ENCODE results near the gene CGB7.

CGB7 gene

GRCh38 chr19:49094505-49095482 is 37.2 kb upstream of the CGB7 start:
- Histone ChIP-seq H3K9me3 (ENCODE audit: control insufficient read depth in 5 of 5, low read length in 5 of 5) (no peaks in the 10 kb centered on the region), H3K27ac (ENCODE audit: low read depth, low read length) (no peak overlapping the region), H3K4me3 (ENCODE audit: low read depth in 1 of 5, low read length in 5 of 5) (no peak overlapping the region), H3K36me3 (ENCODE audit: control insufficient read depth in 5 of 5, insufficient read depth in 5 of 5, low read length in 5 of 5) (peaks cover 5 to 96% (median 78%) of the 10 kb centered on the region in 5 donors), H3K4me1 (ENCODE audit: control insufficient read depth in 5 of 5, insufficient read depth in 5 of 5, low read length in 5 of 5) (peaks cover 0 to 3% (median 0%) of the 10 kb centered on the region in 5 donors), H3K9ac (ENCODE audit: low read length in 5 of 5) (no peak overlapping the region), H3K27me3 (ENCODE audit: control insufficient read depth in 5 of 5, insufficient read depth in 4 of 5, low read length in 5 of 5) (no peaks in the 10 kb centered on the region)

DNA sequence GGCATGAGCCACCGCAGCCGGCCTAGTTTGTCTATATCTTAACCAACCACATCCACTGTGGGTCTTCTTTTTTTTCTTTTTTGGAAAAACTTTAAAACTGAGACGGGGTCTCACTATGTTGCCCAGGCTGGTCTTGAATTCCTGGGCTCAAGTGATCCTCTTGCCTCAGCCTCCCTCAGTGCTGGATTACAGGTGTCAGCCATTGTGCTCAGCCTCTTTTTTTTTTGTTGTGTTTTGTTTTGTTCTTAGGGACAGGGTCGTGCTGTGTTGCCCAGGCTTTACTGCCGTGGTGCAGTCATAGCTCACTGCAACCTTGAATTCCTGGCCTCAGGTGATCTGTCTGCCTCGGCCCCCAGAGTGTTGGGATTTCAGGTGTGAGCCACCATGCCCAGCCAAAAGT is 35.1 kb upstream of the CGB7 start:
- H3K36me3 ChIP-seq (ENCODE audit: control insufficient read depth in 5 of 5, insufficient read depth in 5 of 5, low read length in 5 of 5), result peaks cover 2 to 91% (median 67%) of the 10 kb centered on the region in 5 donors
- no peak overlapping the region for H3K4me3 ChIP-seq (ENCODE audit: low read depth in 1 of 5, low read length in 5 of 5)
- H3K4me1 ChIP-seq (ENCODE audit: control insufficient read depth in 5 of 5, insufficient read depth in 5 of 5, low read length in 5 of 5), result peaks cover 0 to 8% (median under 1%) of the 10 kb centered on the region in 5 donors

GRCh38 chr19:49091391-49092038 is 34.0 kb upstream of the CGB7 start:
- Histone ChIP-seq H3K27me3 (ENCODE audit: control insufficient read depth in 5 of 5, insufficient read depth in 4 of 5, low read length in 5 of 5) (no peaks in the 10 kb centered on the region), H3K9me3 (ENCODE audit: control insufficient read depth in 5 of 5, low read length in 5 of 5) (no peaks in the 10 kb centered on the region), H3K36me3 (ENCODE audit: control insufficient read depth in 5 of 5, insufficient read depth in 5 of 5, low read length in 5 of 5) (peaks cover 2 to 87% (median 66%) of the 10 kb centered on the region in 5 donors), H3K4me1 (ENCODE audit: control insufficient read depth in 5 of 5, insufficient read depth in 5 of 5, low read length in 5 of 5) (peaks cover 0 to 18% (median 13%) of the 10 kb centered on the region in 5 donors), H3K27ac (ENCODE audit: low read depth, low read length) (no peak overlapping the region), H3K9ac (ENCODE audit: low read length in 5 of 5) (no peak overlapping the region), H3K4me3 (ENCODE audit: low read depth in 1 of 5, low read length in 5 of 5) (no peak overlapping the region)

More for the DNA sequence above, 35.1 kb upstream of the CGB7 start:
- H3K27ac ChIP-seq (ENCODE audit: low read depth, low read length), result no peak overlapping the region
- no peaks in the 10 kb centered on the region for H3K27me3 ChIP-seq (ENCODE audit: control insufficient read depth in 5 of 5, insufficient read depth in 4 of 5, low read length in 5 of 5)
- H3K9ac ChIP-seq (ENCODE audit: low read length in 5 of 5), result no peak overlapping the region
- no peaks in the 10 kb centered on the region for H3K9me3 ChIP-seq (ENCODE audit: control insufficient read depth in 5 of 5, low read length in 5 of 5)

DNA sequence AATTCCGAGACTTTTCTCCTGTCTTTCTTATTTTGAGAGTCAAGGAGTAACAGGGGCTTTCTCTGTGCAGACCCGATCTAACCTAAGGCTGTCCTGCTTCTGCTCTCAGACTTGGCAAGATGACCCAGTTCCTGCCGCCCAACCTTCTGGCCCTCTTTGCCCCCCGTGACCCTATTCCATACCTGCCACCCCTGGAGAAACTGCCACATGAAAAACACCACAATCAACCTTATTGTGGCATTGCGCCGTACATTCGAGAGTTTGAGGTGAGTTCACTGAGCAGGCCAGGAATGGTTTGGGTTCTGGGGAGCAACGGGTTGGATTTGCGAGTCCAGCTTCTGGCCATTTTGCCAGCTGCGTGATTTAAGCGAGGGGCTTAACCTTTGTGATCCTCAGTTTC is 28.7 kb upstream of the CGB7 start:
- no peaks in the 10 kb centered on the region for H3K27me3 ChIP-seq (ENCODE audit: control insufficient read depth in 5 of 5, insufficient read depth in 4 of 5, low read length in 5 of 5)
- H3K4me1 ChIP-seq (ENCODE audit: control insufficient read depth in 5 of 5, insufficient read depth in 5 of 5, low read length in 5 of 5), result peaks cover 0 to 33% (median 24%) of the 10 kb centered on the region in 5 donors

GRCh38 chr19:49085868-49086232 is 28.3 kb upstream of the CGB7 start:
- Histone ChIP-seq H3K4me1 (ENCODE audit: control insufficient read depth in 5 of 5, insufficient read depth in 5 of 5, low read length in 5 of 5) (peaks cover 0 to 33% (median 24%) of the 10 kb centered on the region in 5 donors), H3K36me3 (ENCODE audit: control insufficient read depth in 5 of 5, insufficient read depth in 5 of 5, low read length in 5 of 5) (peaks cover 0 to 32% (median 24%) of the 10 kb centered on the region in 5 donors), H3K4me3 (ENCODE audit: low read depth in 1 of 5, low read length in 5 of 5) (peak overlapping the region; percentile 91 to 94 (median 93)), H3K27me3 (ENCODE audit: control insufficient read depth in 5 of 5, insufficient read depth in 4 of 5, low read length in 5 of 5) (no peaks in the 10 kb centered on the region), H3K9ac (ENCODE audit: low read length in 5 of 5) (peak overlapping the region; percentile 94 to 99 (median 98)), H3K27ac (ENCODE audit: low read depth, low read length) (peak overlapping the region; percentile 88), H3K9me3 (ENCODE audit: control insufficient read depth in 5 of 5, low read length in 5 of 5) (no peaks in the 10 kb centered on the region)

More for the DNA sequence above, 28.7 kb upstream of the CGB7 start:
- peaks cover 0 to 36% (median 26%) of the 10 kb centered on the region in 5 donors for H3K36me3 ChIP-seq (ENCODE audit: control insufficient read depth in 5 of 5, insufficient read depth in 5 of 5, low read length in 5 of 5)
- H3K4me3 ChIP-seq (ENCODE audit: low read depth in 1 of 5, low read length in 5 of 5), result peak overlapping the region; percentile 91 to 94 (median 93)
- H3K27ac ChIP-seq (ENCODE audit: low read depth, low read length), result peak overlapping the region; percentile 1
- peak overlapping the region; percentile 94 to 99 (median 98) for H3K9ac ChIP-seq (ENCODE audit: low read length in 5 of 5)
- no peaks in the 10 kb centered on the region for H3K9me3 ChIP-seq (ENCODE audit: control insufficient read depth in 5 of 5, low read length in 5 of 5)

DNA sequence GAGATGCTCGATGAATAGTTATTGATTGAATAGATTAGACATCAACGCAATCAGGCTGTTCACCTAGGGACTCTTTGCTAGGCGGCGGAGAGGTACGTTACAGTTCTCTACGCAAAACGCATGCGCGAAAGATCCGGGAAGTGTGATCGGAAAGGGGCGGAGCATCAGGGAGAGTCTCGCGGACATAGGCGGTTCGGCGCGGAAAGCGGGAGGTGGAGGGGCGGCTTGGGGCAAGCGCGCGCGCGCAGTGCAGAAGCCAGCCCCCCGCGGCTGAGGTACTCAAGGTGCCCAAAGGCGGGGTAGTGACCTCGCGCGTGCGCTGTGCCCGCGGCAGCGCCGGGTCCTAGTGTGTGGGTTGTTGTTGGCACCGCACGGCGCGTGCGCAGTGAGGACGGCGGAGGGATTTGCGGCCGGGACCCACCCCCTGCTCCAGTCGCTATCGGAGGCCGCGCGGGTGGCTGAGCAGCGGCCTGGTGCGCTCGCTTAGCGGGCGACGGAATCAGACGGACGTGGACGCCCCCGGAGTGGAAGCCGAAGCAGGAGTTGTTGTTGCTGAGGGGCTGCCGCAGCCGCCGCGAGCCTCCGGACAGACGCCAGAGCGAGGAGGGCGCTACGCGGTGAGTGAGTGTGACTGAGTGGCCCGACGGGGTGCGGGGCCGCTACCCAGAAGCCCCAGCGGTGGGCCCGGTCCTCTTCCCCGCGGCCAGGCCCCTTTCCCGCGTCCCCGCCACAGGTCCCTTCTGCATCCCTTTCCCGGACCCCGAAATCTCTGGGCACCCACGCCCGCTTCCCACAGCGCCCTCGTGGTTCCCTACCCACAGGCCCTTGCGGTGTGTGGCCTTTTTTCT is 27.7 kb upstream of the CGB7 start, which contains the start of gene SNRNP70:
Gene SNRNP70 (plus strand): TSS at position 432 of the 848 bp plus-strand sequence. CDS start 964 bp downstream, outside the sequence.
- Histone ChIP-seq H3K36me3 (ENCODE audit: control insufficient read depth in 5 of 5, insufficient read depth in 5 of 5, low read length in 5 of 5) (peaks cover 0 to 26% (median 18%) of the 10 kb centered on the region in 5 donors), H3K9me3 (ENCODE audit: control insufficient read depth in 5 of 5, low read length in 5 of 5) (no peaks in the 10 kb centered on the region), H3K27ac (ENCODE audit: low read depth, low read length) (peak within 1 kb of the TSS; percentile 88), H3K9ac (ENCODE audit: low read length in 5 of 5) (peak within 1 kb of the TSS; percentile 94 to 99 (median 98)), H3K4me3 (ENCODE audit: low read depth in 1 of 5, low read length in 5 of 5) (peak within 1 kb of the TSS; percentile 91 to 94 (median 93)), H3K27me3 (ENCODE audit: control insufficient read depth in 5 of 5, insufficient read depth in 4 of 5, low read length in 5 of 5) (no peaks in the 10 kb centered on the region), H3K4me1 (ENCODE audit: control insufficient read depth in 5 of 5, insufficient read depth in 5 of 5, low read length in 5 of 5) (peaks cover 0 to 33% (median 24%) of the 10 kb centered on the region in 5 donors)

DNA sequence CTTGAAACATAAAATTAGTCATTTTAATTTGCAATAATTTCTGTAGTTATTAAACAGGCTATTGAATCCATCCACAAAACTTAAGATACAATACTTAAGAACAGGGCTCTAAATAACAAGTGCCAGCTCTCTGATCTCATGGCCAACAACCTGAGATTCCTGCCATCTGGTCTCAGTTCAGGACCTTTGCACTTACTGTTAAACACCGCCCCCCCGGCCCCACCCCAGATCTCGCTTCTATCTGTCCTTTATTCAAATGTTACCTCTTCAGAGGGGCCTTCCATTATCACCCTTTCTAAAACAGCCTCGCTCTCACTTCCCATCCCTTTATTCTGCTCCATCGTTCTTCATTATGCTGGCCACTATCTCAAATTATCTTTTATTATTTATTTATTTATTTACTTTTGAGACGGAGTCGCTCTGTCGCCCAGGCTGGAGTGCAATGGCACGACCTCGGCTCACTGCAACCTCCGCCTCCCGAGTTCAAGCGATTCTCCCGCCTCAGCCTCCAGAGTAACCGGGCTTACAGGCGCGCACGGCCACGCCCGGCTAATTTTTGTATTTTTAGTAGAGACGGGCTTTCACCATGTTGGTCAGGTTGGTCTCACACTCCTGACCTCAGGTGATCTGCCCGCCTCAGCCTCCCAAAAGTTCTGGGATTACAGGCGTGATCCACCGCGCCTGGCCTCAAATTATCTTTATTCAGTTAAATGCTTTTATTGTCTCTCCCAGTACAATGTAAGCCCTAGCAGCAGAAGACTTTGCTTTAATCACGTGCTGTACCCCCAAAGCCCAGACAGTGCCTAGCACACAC is 26.9 kb upstream of the CGB7 start:
- Histone ChIP-seq H3K27ac (ENCODE audit: low read depth, low read length) (peak overlapping the region; percentile 88), H3K4me1 (ENCODE audit: control insufficient read depth in 5 of 5, insufficient read depth in 5 of 5, low read length in 5 of 5) (peaks cover 0 to 33% (median 24%) of the 10 kb centered on the region in 5 donors), H3K27me3 (ENCODE audit: control insufficient read depth in 5 of 5, insufficient read depth in 4 of 5, low read length in 5 of 5) (no peaks in the 10 kb centered on the region), H3K4me3 (ENCODE audit: low read depth in 1 of 5, low read length in 5 of 5) (peak overlapping the region; percentile 54 to 94 (median 92)), H3K9me3 (ENCODE audit: control insufficient read depth in 5 of 5, low read length in 5 of 5) (no peaks in the 10 kb centered on the region), H3K9ac (ENCODE audit: low read length in 5 of 5) (peak overlapping the region in 4 of 5 donors; percentile 64 to 99 (median 97)), H3K36me3 (ENCODE audit: control insufficient read depth in 5 of 5, insufficient read depth in 5 of 5, low read length in 5 of 5) (peaks cover 0 to 19% (median 13%) of the 10 kb centered on the region in 5 donors)

DNA sequence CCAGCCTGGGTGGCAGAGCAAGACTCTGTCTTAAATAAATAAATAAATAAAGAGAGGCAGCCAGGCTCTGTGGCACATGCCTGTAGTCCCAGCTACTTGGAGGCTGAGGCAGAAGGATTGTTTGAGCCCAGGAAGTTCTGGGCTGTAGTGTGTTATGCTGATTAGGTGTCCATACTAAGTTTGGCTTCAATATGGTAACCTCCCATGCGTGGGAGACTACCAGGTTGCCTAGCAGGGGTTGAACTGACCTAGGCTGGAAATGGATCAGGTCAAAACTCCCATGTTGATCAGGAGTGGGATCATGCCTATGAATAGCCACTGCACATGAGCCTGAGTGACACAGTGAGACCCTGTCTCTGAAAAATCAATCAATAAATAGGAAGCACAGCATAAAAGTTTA is 23.7 kb upstream of the CGB7 start:
- Histone ChIP-seq H3K27me3 (ENCODE audit: control insufficient read depth in 5 of 5, insufficient read depth in 4 of 5, low read length in 5 of 5) (no peaks in the 10 kb centered on the region), H3K9me3 (ENCODE audit: control insufficient read depth in 5 of 5, low read length in 5 of 5) (no peaks in the 10 kb centered on the region), H3K36me3 (ENCODE audit: control insufficient read depth in 5 of 5, insufficient read depth in 5 of 5, low read length in 5 of 5) (no peaks in the 10 kb centered on the region), H3K27ac (ENCODE audit: low read depth, low read length) (no peak overlapping the region), H3K9ac (ENCODE audit: low read length in 5 of 5) (no peak overlapping the region), H3K4me1 (ENCODE audit: control insufficient read depth in 5 of 5, insufficient read depth in 5 of 5, low read length in 5 of 5) (peaks cover 0 to 12% (median 9%) of the 10 kb centered on the region in 5 donors), H3K4me3 (ENCODE audit: low read depth in 1 of 5, low read length in 5 of 5) (no peak overlapping the region)

DNA sequence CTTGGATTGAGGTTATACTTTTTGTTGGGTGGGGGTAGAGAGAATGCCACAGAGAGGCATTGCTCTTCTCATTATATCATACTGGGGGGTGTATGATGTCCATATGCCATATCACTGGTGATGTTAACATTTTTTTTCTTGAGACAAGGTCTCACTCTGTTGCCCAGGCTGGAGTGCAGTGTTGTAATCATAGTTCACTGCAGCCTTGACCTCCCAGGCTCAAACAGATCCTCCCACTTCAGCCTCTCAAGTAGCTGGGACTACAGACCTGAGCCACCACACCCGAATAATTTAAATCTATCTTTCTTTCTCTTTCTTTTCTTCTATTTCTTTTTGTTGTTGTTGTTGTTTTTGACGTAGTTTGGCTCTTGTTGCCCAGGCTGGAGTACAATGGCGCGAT is 22.8 kb upstream of the CGB7 start:
- Histone ChIP-seq H3K9me3 (ENCODE audit: control insufficient read depth in 5 of 5, low read length in 5 of 5) (no peaks in the 10 kb centered on the region), H3K36me3 (ENCODE audit: control insufficient read depth in 5 of 5, insufficient read depth in 5 of 5, low read length in 5 of 5) (no peaks in the 10 kb centered on the region), H3K27me3 (ENCODE audit: control insufficient read depth in 5 of 5, insufficient read depth in 4 of 5, low read length in 5 of 5) (no peaks in the 10 kb centered on the region), H3K9ac (ENCODE audit: low read length in 5 of 5) (no peak overlapping the region), H3K27ac (ENCODE audit: low read depth, low read length) (no peak overlapping the region), H3K4me1 (ENCODE audit: control insufficient read depth in 5 of 5, insufficient read depth in 5 of 5, low read length in 5 of 5) (peaks cover 0 to 5% (median 4%) of the 10 kb centered on the region in 5 donors), H3K4me3 (ENCODE audit: low read depth in 1 of 5, low read length in 5 of 5) (no peak overlapping the region)
